ENCODE measurements around the gene DCANP1. TPM values are rescaled to one million over a fixed set of nuclear protein-coding genes. Genes with fewer than 3 reads are reported as not detected.

Gene DCANP1
- total and polyA plus RNA-seq, 5 donors, result not detected

- peak; percentile 93 for ATAC-seq
- intact Hi-C loops (cut with DNase I), result loop anchor here (2.0 to 10.0 kb wide), 4 partner anchors 84 to 358 kb away; no protein-coding TSS in a partner anchor
- Histone ChIP-seq H3K27ac (ENCODE audit: low read length) (no peak overlapping the region), H3K27me3 (ENCODE audit: control insufficient read depth, insufficient read depth) (no peaks in the 10 kb centered on the region), H3K4me1 (ENCODE audit: control insufficient read depth, insufficient read depth, low read length) (no peaks in the 10 kb centered on the region), H3K4me3 (ENCODE audit: low read length) (peak overlapping the region; percentile 22), H3K9me3 (ENCODE audit: control insufficient read depth, low read length) (no peaks in the 10 kb centered on the region)
- 7% methylated on average over 43 of the region's 43 CpGs for WGBS
- peak; percentile 76 to 90 (median 89) for DNase-seq
Measured at GRCh38 chr5:135466178-135467050, 19.3 kb upstream of the DCANP1 start.

- no peak for ATAC-seq
- no peak overlapping the region for H3K4me3 ChIP-seq (ENCODE audit: low read length)
Measured at GRCh38 chr5:135465391-135466122, 18.4 kb upstream of the DCANP1 start.

GRCh38 chr5:135462304-135462703 lies 15.2 kb upstream of the DCANP1 start:
- no peak for ATAC-seq
- WGBS, result 18% methylated on average over 6 of the region's 6 CpGs
- Histone ChIP-seq H3K27me3 (ENCODE audit: control insufficient read depth, insufficient read depth) (no peaks in the 10 kb centered on the region), H3K27ac (ENCODE audit: low read length) (no peak overlapping the region), H3K9me3 (ENCODE audit: control insufficient read depth, low read length) (no peaks in the 10 kb centered on the region), H3K4me3 (ENCODE audit: low read length) (no peak overlapping the region), H3K4me1 (ENCODE audit: control insufficient read depth, insufficient read depth, low read length) (no peaks in the 10 kb centered on the region)
- no peak for DNase-seq
- intact Hi-C loops (cut with DNase I), result loop anchor here in 2 of 4 donors (10.0 kb wide), 1 partner anchor 362 kb away; no protein-coding TSS in a partner anchor

More at GRCh38 chr5:135465391-135466122, 18.4 kb upstream of the DCANP1 start:
- Histone ChIP-seq H3K27ac (ENCODE audit: low read length) (no peak overlapping the region), H3K9me3 (ENCODE audit: control insufficient read depth, low read length) (no peaks in the 10 kb centered on the region), H3K27me3 (ENCODE audit: control insufficient read depth, insufficient read depth) (no peaks in the 10 kb centered on the region), H3K4me1 (ENCODE audit: control insufficient read depth, insufficient read depth, low read length) (no peaks in the 10 kb centered on the region)
- DNase-seq, result no peak
- intact Hi-C loops (cut with DNase I), result loop anchor here (2.0 to 10.0 kb wide), 4 partner anchors 85 to 359 kb away; no protein-coding TSS in a partner anchor
- 59% methylated on average over 12 of the region's 12 CpGs for WGBS

GRCh38 chr5:135461481-135462151 lies 14.5 kb upstream of the DCANP1 start:
- intact Hi-C loops (cut with DNase I), result loop anchor here in 2 of 4 donors (10.0 kb wide), 1 partner anchor 363 kb away; no protein-coding TSS in a partner anchor
- WGBS, result 84% methylated on average over 7 of the region's 7 CpGs

GRCh38 chr5:135460246-135461033 lies 13.3 kb upstream of the DCANP1 start:
- intact Hi-C loops (cut with DNase I), result loop anchor here in 2 of 4 donors (10.0 kb wide), 1 partner anchor 364 kb away; no protein-coding TSS in a partner anchor
- Histone ChIP-seq H3K4me1 (ENCODE audit: control insufficient read depth, insufficient read depth, low read length) (no peaks in the 10 kb centered on the region), H3K9me3 (ENCODE audit: control insufficient read depth, low read length) (no peaks in the 10 kb centered on the region), H3K4me3 (ENCODE audit: low read length) (no peak overlapping the region), H3K27ac (ENCODE audit: low read length) (no peak overlapping the region), H3K27me3 (ENCODE audit: control insufficient read depth, insufficient read depth) (no peaks in the 10 kb centered on the region)
- no peak for DNase-seq
- no peak for ATAC-seq
- WGBS, result 72% methylated on average over 11 of the region's 11 CpGs

More at GRCh38 chr5:135461481-135462151, 14.5 kb upstream of the DCANP1 start:
- Histone ChIP-seq H3K4me3 (ENCODE audit: low read length) (no peak overlapping the region), H3K27me3 (ENCODE audit: control insufficient read depth, insufficient read depth) (no peaks in the 10 kb centered on the region), H3K4me1 (ENCODE audit: control insufficient read depth, insufficient read depth, low read length) (no peaks in the 10 kb centered on the region), H3K27ac (ENCODE audit: low read length) (no peak overlapping the region), H3K9me3 (ENCODE audit: control insufficient read depth, low read length) (no peaks in the 10 kb centered on the region)
- ATAC-seq, result no peak
- DNase-seq, result no peak

- intact Hi-C loops (cut with DNase I), result no loop called here
- peak; percentile 65 to 70 for ATAC-seq
- Histone ChIP-seq H3K4me3 (ENCODE audit: low read length) (no peak overlapping the region), H3K27ac (ENCODE audit: low read length) (no peak overlapping the region), H3K9me3 (ENCODE audit: control insufficient read depth, low read length) (no peaks in the 10 kb centered on the region), H3K4me1 (ENCODE audit: control insufficient read depth, insufficient read depth, low read length) (no peaks in the 10 kb centered on the region), H3K27me3 (ENCODE audit: control insufficient read depth, insufficient read depth) (no peaks in the 10 kb centered on the region)
- WGBS, result 38% methylated on average over 5 of the region's 5 CpGs
- DNase-seq, result peak; percentile 61 to 81 (median 75)
Measured at GRCh38 chr5:135458921-135459331, 11.8 kb upstream of the DCANP1 start.

GRCh38 chr5:135458356-135458755 lies 11.2 kb upstream of the DCANP1 start:
- ATAC-seq (no peak), DNase-seq (no peak)
- H3K27me3 ChIP-seq (ENCODE audit: control insufficient read depth, insufficient read depth), result no peaks in the 10 kb centered on the region
- intact Hi-C loops (cut with DNase I), result no loop called here
- H3K4me1 ChIP-seq (ENCODE audit: control insufficient read depth, insufficient read depth, low read length), result no peaks in the 10 kb centered on the region
- WGBS, result 94% methylated on average over 4 of the region's 4 CpGs
- no peaks in the 10 kb centered on the region for H3K9me3 ChIP-seq (ENCODE audit: control insufficient read depth, low read length)
- H3K27ac ChIP-seq (ENCODE audit: low read length), result no peak overlapping the region
- no peak overlapping the region for H3K4me3 ChIP-seq (ENCODE audit: low read length)

- DNase-seq (peak; percentile 58 to 82 (median 81)), ATAC-seq (peak; percentile 55 to 60)
- Histone ChIP-seq H3K4me1 (ENCODE audit: control insufficient read depth, insufficient read depth, low read length) (no peaks in the 10 kb centered on the region), H3K4me3 (ENCODE audit: low read length) (no peak overlapping the region), H3K27me3 (ENCODE audit: control insufficient read depth, insufficient read depth) (no peaks in the 10 kb centered on the region), H3K9me3 (ENCODE audit: control insufficient read depth, low read length) (no peaks in the 10 kb centered on the region), H3K27ac (ENCODE audit: low read length) (no peak overlapping the region)
- intact Hi-C loops (cut with DNase I), result no loop called here
- WGBS, result 45% methylated on average over 9 of the region's 9 CpGs
Measured at GRCh38 chr5:135457424-135458071, 10.4 kb upstream of the DCANP1 start.

GRCh38 chr5:135456238-135457099 lies 9.3 kb upstream of the DCANP1 start:
- H3K4me3 ChIP-seq (ENCODE audit: low read length), result no peak overlapping the region
- intact Hi-C loops (cut with DNase I), result no loop called here
- 72% methylated on average over 12 of the region's 12 CpGs for WGBS
- no peak overlapping the region for H3K27ac ChIP-seq (ENCODE audit: low read length)
- no peaks in the 10 kb centered on the region for H3K9me3 ChIP-seq (ENCODE audit: control insufficient read depth, low read length)
- H3K4me1 ChIP-seq (ENCODE audit: control insufficient read depth, insufficient read depth, low read length), result no peaks in the 10 kb centered on the region
- DNase-seq, result peak; percentile 61 to 71 (median 71)
- peak; percentile 32 to 78 for ATAC-seq
- H3K27me3 ChIP-seq (ENCODE audit: control insufficient read depth, insufficient read depth), result no peaks in the 10 kb centered on the region

All from right cardiac atrium (tissue), 5 donors.